ENCODE results near the gene TIMM8A.

Gene TIMM8A

GRCh38 chrX:101348452-101349192, at the start of gene TIMM8A:
TIMM8A (minus strand) TSS chrX:101348742; CDS start chrX:101348664, 78 bp downstream.
- peak; percentile 48 for DNase-seq

GRCh38 chrX:101397779-101398178, 49.2 kb upstream of the TIMM8A start:
- no peak for DNase-seq

GRCh38 chrX:101395789-101396188, 47.2 kb upstream of the TIMM8A start:
- no peak for DNase-seq

- DNase-seq = no peak
Measured at GRCh38 chrX:101394372-101394771, 45.8 kb upstream of the TIMM8A start.

- no peak for DNase-seq
Measured at GRCh38 chrX:101393530-101394305, 45.2 kb upstream of the TIMM8A start.

- DNase-seq = no peak
Measured at GRCh38 chrX:101391831-101392230, 43.3 kb upstream of the TIMM8A start.

GRCh38 chrX:101390664-101391525, 42.4 kb upstream of the TIMM8A start, which contains the start of gene RPL36A:
RPL36A (plus strand) TSS chrX:101391011; CDS start chrX:101391044, 33 bp downstream.
- peak; percentile 80 for DNase-seq

- DNase-seq = no peak
Measured at GRCh38 chrX:101388604-101389003, 40.1 kb upstream of the TIMM8A start.

GRCh38 chrX:101386542-101386885, 38.0 kb upstream of the TIMM8A start:
- no peak for DNase-seq

- no peak for DNase-seq
Measured at GRCh38 chrX:101385795-101386541, 37.4 kb upstream of the TIMM8A start, which contains the start of gene BTK. BTK (minus strand) TSS chrX:101386191; CDS start chrX:101375284, 10,907 bp downstream.

- DNase-seq = no peak
Measured at GRCh38 chrX:101385026-101385684, 36.6 kb upstream of the TIMM8A start.

GRCh38 chrX:101383679-101384205, 35.2 kb upstream of the TIMM8A start:
- DNase-seq = peak; percentile 26

- DNase-seq = no peak
Measured at GRCh38 chrX:101377547-101377946, 29.0 kb upstream of the TIMM8A start.

- DNase-seq = no peak
Measured at GRCh38 chrX:101370888-101371504, 22.5 kb upstream of the TIMM8A start.

- DNase-seq = no peak
Measured at GRCh38 chrX:101369687-101370086, 21.1 kb upstream of the TIMM8A start.

- DNase-seq = no peak
Measured at GRCh38 chrX:101368800-101369199, 20.3 kb upstream of the TIMM8A start.

GRCh38 chrX:101365301-101365795, 16.8 kb upstream of the TIMM8A start:
- DNase-seq = no peak

GRCh38 chrX:101362757-101363156, 14.2 kb upstream of the TIMM8A start:
- no peak for DNase-seq

GRCh38 chrX:101362116-101362515, 13.6 kb upstream of the TIMM8A start:
- no peak for DNase-seq

- DNase-seq = no peak
Measured at GRCh38 chrX:101360390-101360789, 11.8 kb upstream of the TIMM8A start.

GRCh38 chrX:101359966-101360365, 11.4 kb upstream of the TIMM8A start:
- no peak for DNase-seq
